HG02642 (cell line): ENCODE results near the gene BRD3.

Source experiments
- ATAC-seq: cut with Tn5 transposase; IDR thresholded peaks from one replicate; pipeline ENCODE4 v1.9.1; 2021; ENCODE audit warnings: mild to moderate bottlenecking; ENCODE audit not compliant: unreplicated experiment, poor library complexity

BRD3 gene

DNA sequence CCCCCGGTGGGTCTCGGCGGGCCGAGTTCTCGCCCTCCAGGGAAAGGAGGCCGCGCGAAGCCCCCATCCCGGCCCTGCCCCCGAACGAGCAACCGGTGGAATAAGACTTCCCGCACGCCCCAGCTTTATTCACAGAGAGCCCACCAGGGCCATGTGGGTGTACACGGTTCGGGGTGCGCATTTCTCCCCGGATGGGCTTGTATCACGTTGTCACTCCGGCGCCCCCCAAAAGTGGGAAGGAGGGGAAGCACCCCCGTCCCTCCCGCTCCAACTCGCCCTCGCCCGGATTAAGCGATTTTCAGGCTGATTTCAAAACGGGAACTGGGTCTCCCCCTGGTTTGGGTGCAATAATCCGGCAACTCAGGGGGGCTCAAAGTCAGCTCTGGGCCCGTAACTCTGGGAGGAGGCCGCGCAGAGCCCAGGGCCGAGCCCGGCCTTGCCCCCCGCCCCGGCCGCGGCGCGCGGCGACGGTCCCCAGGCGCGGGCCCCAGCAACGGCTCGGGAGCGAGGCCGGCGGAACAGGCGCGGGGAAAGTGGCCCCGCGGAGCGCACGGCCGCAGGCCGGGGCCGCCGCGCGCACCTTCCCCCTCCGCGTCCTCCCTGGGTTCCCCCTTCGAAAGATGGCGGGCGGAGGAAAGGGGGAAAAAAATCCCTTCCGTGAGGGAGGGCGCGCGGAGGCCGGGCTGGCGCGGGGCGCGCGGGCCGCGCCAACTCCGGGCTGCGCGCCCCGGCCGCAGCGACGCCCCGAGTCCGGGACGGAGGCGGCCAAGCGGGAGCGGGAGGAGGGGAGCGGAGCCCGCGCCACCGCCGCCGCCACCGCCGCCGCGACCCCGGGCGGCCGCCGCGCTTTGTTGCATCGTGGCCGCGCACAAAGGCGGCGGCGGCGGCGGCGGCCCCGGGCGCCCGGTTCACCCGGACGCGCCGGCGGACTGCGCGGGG lies 644 bp downstream of the BRD3 start:
- ATAC-seq, result peak; percentile 25

DNA sequence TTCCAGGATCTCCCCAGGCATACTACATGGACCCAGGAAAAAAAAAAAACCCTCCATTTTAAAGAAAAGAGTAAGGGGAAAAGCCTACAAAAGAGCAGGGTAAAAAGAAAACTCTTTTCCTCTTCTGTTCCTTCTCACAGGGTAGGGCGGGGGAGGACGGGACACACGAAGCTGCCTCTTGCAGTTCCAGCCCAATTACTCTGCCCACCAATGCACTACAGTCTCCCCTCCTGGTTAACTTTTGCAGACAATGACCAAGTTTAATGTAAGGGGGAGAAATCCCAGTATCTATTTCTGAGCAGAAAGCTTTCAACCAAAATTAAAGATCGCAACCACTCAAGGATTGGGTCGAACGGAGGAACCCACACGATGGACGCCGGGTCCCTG lies 1.3 kb downstream of the BRD3 start:
- no peak for ATAC-seq

DNA sequence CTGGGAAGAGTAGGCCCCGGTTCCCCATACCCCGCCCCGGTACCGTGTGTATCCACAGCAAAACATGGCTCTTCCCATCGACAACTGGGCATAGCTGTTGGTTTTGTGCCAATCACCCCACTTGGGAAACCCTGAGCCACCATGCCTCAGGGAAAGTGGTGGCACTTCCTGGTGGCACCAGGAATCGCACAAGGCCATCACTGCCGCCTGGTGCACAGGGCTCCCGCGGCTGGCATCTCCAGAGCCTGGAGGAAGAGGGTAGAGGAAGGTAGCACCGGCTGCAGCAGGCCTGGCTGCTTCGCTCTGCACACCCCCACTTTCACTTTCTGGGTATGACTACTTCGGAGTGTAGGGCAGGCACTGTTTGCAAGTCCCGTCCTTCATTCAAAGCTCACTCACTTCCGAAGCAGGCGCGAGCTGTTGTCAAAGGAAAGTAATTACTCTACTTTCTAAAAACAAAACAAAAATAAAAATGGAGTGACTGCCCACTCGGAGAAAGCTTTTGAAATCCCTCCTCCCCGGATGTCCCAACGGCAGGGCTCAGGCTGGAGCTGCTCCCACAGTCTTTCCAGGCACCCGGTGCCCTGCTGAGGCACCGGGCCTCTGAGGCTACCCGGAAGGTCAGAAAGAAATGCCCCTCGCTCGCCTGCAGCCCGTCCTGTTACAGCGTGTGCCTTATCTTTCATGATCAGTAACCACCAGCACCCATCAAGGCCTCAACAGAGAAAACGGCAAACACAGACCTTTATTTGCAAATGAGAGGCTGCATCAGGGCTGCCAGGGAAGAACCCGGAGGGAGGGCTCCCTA lies 2.0 kb downstream of the BRD3 start:
- no peak for ATAC-seq

DNA sequence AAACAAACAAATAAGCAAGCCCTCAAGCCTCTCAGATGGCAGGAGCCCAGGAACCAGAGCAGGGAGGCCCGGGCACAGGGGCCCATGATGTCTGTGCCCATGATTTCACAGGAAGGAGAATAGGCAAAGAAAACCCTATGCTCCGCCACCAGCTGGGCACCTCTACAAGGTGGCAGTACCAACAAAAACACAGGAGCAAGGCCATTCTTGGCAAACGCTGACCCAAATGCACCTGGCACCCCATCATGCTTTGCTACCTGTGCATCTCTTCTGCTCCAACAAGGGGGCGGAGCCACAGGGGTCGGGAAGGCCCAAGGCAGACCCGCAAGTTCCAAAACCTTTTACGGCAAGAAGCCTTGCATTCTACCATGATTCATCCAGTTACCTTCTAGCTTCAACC lies 3.1 kb downstream of the BRD3 start:
- ATAC-seq, result no peak

DNA sequence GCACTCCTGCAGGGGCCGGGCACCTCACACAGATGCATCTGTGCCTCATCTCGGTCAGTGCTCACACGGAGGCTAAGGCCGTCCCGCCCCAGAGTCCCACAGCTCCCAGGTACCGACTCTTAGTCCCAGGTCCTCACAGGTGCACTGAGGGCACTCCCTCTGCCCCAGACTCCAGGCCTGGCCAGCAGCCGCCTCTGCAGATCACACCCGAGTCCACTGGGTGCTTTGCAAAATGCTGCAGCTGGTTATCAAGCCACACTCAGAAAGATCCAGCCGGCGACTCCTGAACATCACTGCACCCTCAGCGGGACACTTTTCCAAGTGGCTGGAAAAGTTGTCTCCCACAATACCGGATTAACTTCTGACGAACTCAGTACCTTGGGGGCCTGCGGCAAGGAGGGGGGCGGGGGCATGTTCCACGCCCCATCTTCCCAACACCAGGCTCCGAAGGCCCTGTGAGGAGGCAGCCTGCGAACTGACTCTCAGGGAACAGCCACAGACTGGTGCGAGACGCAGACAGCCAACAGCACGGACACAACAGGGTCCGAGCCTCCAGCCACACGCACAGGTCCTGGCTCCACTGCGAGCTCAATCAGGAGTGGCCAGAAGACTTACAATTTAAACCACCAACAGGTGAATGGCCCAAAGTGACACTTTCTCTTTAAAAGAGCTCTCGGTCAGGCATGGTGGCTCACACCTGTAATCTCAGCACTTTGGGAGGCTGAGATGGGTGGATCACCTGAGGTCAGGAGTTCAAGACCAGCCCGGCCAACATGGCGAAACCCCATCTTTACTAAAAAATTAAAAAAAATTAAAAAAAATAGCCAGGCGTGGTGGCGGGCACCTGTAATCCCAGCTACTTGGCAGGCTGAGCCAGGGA lies 4.0 kb downstream of the BRD3 start:
- ATAC-seq, result no peak

DNA sequence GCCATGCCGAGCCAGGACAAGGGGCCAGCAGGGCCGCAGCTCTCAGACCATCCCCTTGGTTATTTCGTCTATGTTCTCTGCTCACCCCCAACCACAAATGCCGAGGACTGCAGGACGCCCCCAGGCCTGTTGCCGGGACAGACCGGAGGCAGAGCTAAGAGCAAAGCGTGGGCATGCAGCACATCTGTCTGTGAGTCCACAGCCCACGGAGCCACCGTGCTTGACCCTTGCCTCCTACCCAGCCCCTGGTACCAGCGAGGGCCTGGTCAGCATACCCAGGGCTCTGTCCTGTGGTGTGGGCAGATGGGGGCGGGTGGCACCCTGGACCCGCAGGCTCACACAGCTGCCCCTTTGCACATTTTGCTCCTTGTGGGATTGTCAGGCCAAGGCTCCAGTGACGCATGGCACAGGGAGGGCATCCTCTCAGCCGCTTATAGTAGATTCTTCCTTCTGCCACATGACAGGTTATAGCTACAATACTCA lies 4.7 kb downstream of the BRD3 start:
- no peak for ATAC-seq

DNA sequence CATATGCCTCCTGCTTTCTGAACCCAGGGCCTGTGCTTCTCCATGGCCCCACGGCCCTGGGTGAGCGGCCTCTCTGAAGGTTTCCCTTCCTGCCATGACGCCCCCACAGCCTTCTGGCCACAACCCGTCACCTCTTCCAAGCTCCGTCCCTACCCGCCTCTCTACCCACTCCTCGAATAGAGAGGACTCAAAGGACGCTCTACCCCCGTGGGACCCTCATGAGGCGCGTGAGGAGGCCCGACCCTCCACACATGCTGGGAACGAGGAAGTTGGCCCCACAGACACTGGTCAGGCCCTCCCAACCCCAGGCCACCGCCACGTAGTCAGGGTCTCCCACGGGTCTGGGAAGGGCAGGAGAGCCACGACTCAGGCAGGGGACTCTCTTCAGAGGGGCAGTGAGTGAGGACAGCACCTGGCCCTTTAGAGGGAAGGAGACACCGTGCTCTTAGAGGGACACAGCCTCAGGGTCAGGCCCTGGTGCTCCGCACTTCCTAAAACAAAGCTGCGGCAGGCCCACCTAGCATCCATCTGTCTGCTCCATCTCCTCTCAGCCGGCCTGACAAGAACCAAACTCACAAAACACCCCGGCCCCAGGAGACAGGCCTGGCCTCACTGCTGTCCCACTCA lies 5.3 kb downstream of the BRD3 start:
- ATAC-seq, result no peak

DNA sequence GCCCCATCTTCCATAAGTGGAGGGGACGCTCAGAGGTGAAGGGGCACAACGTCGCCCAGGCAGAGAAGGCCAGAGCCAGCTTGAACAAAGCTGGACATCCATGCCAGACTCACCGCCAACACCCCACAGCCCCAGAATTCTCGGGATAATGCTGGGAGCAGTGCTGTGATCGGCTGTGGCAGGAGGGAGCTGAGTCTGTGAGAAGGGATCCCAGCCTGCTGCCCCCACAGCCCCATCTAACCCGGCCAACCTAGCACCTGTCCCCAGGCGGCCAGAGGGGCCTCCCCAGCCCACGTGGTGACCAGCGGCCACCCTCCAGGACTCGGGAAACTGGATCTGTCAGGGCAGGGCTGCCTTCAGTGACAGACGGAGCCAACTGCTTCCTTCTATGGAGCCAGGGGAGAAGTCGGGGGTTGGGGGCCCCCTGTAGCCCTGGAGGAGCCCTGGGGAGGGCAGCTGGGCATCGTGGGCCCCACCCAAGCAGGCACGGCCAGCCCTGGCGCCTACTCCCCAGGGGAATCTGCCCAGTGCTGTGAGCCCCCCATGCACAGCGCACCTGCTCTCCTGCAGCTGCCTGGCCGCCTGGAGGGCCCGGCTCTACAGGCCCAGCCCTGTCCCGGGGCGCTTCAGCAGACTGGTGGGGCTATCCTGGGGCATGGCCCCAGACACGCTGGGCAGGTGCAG lies 6.0 kb downstream of the BRD3 start:
- ATAC-seq, result no peak

DNA sequence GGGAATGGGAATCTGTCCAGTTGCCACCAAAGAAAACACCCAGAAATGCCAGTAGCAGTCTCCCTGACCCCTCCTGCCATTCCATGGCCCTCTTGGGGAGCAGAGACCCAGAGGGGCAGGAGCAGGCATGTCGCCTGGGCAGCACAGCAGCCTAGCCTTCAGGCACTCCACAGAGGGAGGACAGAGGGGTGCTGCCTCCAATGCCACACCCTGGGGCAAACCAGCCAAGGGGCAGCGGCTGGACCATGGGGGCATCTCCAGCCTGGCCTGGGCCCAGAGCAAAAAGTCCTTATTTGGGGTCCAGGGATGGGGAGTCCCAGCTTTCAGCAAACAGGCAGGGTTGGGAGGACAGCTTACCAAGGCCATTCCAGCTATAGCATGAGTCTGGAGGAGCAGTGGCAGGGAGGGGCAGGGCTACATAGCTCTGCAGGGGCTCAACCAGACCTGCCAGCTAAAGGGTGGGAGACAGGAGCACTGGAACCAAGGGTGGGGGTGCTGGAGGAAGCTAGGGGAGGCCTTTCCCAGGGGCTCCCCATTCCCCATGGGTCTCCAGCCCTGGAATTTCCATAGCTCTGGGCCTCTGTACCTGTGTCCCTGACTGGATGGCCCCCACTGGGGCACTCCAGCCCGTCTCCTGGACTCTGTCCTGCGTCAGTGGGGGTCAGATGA lies 6.7 kb downstream of the BRD3 start:
- no peak for ATAC-seq

DNA sequence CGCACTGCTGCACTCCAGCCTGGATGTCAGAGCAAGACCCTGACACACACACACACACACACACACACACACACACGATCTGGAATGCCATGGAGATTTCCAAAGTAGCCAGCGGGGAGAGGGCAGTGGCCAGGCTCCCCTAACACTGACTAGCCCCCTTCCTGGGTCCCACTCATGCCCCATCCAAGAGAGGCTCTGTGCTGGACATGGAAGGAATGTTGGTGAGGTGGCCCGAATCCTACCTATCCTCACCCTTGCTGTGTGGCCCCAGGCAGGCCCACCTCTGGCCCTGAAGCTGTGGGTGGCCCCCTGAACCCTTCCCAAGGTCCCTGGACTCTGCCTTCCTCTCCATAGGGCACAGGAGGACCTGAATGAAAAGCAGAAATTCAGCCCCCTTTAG lies 7.3 kb downstream of the BRD3 start:
- ATAC-seq, result no peak

DNA sequence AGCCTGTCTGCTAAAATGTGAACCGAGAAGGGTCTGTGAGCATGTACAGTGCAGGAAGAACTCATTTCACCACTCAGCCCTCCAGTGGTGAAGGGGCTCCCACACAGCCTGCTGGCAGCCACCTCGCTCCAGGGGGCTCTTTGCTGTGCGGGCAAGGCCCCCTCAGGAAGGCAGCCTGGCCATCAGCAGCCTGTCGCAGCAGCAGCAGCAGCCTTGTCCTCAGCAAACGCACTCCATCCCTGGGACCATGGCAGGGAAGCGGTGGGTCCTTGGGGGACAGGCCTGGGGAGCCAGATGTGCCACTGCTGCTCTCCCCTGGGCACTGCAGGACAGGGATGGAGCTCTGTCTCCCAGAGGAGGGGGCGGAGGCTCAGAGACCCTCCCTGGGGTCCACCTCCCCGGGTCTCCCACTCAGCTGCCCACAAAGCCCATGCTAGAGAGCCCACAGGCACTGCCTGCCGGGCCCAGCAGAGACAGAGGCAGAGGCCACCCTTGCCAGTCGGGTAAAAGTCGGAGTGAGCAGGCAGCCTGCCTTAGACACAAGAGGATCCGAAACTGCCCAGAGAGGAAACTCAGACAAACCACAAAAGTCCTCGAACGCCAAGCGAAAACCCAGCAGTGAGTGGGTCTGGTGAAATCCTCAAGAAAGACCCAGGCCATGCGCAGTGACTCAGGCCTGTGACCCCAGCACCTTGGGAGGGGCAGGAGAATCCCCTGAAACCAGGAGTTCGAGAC lies 8.0 kb downstream of the BRD3 start:
- peak; percentile 74 for ATAC-seq

DNA sequence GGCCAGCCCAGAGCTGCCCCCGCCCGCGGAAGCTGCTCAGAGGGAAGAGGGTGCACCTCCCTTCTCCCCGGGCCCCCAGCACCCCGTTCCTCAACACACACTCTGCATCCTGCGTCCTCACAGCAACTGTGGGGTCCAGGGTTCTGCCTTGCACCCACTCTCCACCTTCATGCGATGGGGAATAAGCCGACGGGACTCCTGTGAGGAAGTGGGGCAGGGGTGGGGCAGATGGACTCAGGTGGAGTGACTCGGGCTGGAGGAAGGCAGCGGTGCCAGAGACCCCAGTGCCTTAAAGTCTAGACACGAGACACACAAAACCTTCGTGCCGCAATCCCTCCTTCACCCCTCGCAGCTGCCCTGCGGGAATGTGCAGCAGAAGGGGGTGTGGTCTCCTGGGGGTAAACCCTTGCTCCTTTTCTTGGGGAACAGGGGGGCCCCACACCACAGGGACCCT lies 8.6 kb downstream of the BRD3 start:
- no peak for ATAC-seq

DNA sequence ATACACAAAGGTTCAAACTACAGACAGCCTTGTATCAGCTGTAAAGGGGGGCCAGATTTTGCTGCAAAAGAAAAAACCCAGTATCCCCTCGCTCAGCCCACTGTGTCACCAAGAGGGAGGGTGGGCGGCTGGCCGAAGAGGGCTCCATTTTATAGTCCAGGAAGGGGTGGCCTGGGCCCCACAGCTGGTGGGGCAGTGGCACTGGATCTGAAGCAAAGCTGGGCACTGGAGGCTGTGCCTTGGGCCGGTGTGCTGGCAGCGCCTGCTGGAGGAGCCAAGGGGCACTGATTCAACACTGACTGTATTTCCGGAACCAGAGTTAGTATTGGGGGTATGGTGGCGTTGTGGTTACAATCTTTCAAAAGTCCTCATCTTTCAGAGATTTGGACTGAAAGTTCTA lies 9.1 kb downstream of the BRD3 start:
- no peak for ATAC-seq

DNA sequence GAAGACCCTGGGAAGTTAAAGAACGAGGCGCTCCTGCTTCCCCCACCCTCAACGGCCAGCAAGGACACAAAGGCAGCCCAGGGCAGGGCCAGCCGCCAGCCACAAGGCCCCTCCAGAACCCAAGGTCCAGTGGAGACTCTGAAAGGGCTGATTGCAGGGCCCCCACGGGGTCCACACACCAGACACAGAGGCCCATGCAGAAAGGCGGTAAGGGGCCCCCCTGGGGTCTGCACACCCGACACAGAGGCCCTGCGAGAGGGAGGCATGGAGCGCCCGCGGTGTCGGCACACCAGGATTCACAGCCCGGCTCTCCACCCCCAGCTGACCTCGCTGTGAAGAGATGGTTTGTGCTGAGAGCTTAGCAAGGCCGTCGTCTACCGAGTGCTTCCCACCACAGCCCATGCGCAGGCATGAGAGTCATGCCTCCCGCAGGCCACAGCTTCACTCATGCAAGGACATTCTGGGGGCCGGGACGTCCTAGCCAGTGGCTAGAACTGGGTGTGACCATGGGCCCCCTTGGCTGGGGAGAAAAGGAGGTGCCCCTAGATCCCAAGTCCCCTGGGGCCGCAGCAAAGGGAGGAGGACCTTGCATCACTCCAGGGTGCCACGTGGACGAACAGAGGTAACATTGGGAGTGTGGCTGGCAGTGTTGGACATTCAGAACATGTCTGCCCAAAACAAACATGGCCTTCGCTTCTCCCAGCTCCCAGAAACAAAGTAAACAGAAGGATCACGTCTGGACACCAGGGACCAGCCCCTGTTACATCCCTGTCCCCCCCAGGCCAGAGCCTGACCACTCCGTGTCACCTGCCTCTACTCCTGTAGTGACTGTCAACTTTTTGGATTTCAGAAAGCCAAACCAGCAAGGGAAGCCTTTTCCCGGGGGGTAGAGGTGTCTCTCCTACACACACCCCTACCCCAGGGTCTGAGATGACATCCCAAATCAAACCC lies 9.8 kb downstream of the BRD3 start:
- no peak for ATAC-seq

DNA sequence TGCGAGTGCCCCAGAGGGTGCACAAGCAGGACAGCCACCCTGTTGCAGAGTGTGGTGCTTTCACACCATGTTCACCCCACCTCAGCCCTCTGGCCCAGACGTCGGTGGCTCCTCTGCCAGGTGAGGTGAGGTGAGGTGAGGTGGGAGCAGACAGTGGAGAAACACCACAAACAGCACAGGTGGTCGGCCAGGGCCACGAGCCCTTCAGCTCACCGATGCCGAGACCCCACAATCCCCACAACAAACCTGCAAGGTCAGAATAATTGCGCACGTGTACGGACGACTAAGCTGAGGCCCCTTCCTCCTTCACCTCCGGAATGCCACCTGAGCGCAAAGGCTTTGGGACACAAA lies 10.5 kb downstream of the BRD3 start:
- no peak for ATAC-seq

DNA sequence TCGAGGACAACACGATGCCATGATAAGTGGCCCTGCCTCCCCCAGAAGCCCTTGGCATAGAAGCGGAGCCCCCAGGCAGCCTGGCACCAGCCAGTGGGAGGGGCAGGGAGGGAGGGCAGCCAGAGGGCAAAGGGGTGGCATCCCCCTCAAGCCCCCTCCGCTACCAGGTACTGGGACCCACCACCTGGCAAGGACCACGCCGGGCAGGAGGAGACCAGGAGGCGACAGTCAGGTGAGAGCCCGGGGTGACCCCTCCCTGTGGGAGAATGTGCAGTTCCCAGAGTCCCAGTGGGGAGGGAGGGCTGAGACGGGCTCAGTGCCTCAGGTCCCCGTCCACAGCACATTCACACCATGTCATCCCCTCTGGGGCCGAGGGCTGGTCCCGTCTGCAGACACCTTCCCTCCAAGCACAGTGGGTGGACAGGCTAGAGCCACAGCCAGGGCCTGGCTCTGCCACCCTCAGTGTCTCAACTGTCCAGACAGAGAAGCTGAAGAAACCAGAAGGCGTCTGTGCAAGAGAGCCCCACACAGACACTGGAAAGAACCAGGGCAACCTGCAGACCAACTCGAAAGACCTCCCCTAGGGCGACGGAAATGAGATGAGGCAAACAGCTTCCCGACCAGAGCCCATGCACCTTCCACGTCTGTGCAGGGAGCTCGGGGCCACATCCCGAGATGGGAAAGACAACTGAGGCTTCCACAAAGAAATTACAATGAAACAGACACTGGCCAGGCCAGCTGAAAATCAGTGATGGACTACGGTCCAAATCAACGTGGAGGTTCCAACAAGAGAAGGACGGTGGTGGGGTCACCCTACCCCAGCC lies 11.1 kb downstream of the BRD3 start:
- ATAC-seq, result no peak
